IMR-90 (cell line): ENCODE results near the gene HLA-DQA1. TPM values are rescaled to one million over a fixed set of nuclear protein-coding genes. Genes with fewer than 3 reads are reported as not detected.

Source experiments
- ATAC-seq: fragments of 200-7000 bp; cut with Tn5 transposase; 2 replicates; pipeline ENCODE4 v1.9.1; 2020; ENCODE audit warnings: low read depth, mild to moderate bottlenecking, moderate library complexity
- BruUV-seq: library from RNA; stranded (reverse); fragments of 400-500 nt; replicated peaks from 2 replicates; lab custom pipeline; 2021; lab: Mats Ljungman, UMichigan
- CTCF ChIA-PET: fragments of 300-600 bp; formaldehyde crosslinking; extraction: SDS; loops from one replicate; lab custom pipeline; 2021; ENCODE audit warnings: antibody characterized with exemption; lab: Yijun Ruan, JAX
- POLR2A ChIA-PET: fragments of 300-600 bp; sonication (Branson Sonifier 250); formaldehyde crosslinking; loops from one replicate; lab custom pipeline; 2022; ENCODE audit warnings: antibody characterized with exemption; ENCODE audit not compliant: unreplicated experiment; lab: Charles Lee
- DNase-seq: peaks from one replicate; pipeline ENCODE4 v3.0.0; 2013
- H2AFZ ChIP-seq: replicated peaks from 2 replicates; pipeline ENCODE3; 2013; ENCODE audit warnings: low read length, mild to moderate bottlenecking; ENCODE audit not compliant: poor library complexity
- H2AK5ac ChIP-seq: 2 replicates; pipeline ENCODE4 v1.6.1; 2013; ENCODE audit warnings: low read depth, low read length, inconsistent platforms
- H2AK9ac ChIP-seq: replicated peaks from 2 replicates; pipeline ENCODE3; 2013; ENCODE audit warnings: mild to moderate bottlenecking, low read depth, low read length, moderate library complexity; ENCODE audit not compliant: poor library complexity
- H2BK120ac ChIP-seq: 2 replicates; pipeline ENCODE4 v1.6.1; 2013; ENCODE audit warnings: low read depth, low read length, inconsistent platforms
- H2BK15ac ChIP-seq: 3 replicates; pipeline ENCODE4 v1.6.1; 2013; ENCODE audit warnings: low read depth, low read length, inconsistent platforms
- H2BK20ac ChIP-seq: 2 replicates; pipeline ENCODE4 v1.6.1; 2013; ENCODE audit warnings: low read depth, mild to moderate bottlenecking, inconsistent platforms, low read length, moderate library complexity
- H2BK5ac ChIP-seq: 2 replicates; pipeline ENCODE4 v1.6.1; 2013; ENCODE audit warnings: mild to moderate bottlenecking, low read depth, low read length, inconsistent platforms; ENCODE audit not compliant: poor library complexity, severe bottlenecking
- H3K14ac ChIP-seq: replicated peaks from 2 replicates; pipeline ENCODE4 v1.6.1; 2013; ENCODE audit warnings: low read depth, low read length, inconsistent platforms
- H3K18ac ChIP-seq: 2 replicates; pipeline ENCODE4 v1.6.1; 2013; ENCODE audit warnings: low read depth, low read length, control low read depth
- H3K23ac ChIP-seq: 2 replicates; pipeline ENCODE4 v1.6.1; 2013; ENCODE audit warnings: low read depth, low read length, inconsistent platforms
- H3K27ac ChIP-seq: 2 replicates; pipeline ENCODE4 v1.5.1; 2013; ENCODE audit warnings: mild to moderate bottlenecking, control low read depth, low read length; ENCODE audit not compliant: insufficient read depth
- H3K27me3 ChIP-seq: 2 replicates; pipeline ENCODE4 v1.6.1; 2013; ENCODE audit warnings: low read length; ENCODE audit not compliant: control insufficient read depth, insufficient read depth
- H3K36me3 ChIP-seq: 2 replicates; pipeline ENCODE4 v1.6.1; 2013; ENCODE audit warnings: low read length, mixed read lengths; ENCODE audit not compliant: control insufficient read depth, insufficient read depth
- H3K4ac ChIP-seq: 2 replicates; pipeline ENCODE4 v1.6.1; 2013; ENCODE audit warnings: low read depth, low read length, inconsistent platforms
- H3K4me1 ChIP-seq: 2 replicates; pipeline ENCODE4 v1.6.1; 2013; ENCODE audit warnings: low read length, mixed read lengths; ENCODE audit not compliant: control insufficient read depth, insufficient read depth
- H3K4me2 ChIP-seq: 2 replicates; pipeline ENCODE4 v1.6.1; 2013; ENCODE audit warnings: low read depth, mild to moderate bottlenecking, control low read depth, low read length, moderate library complexity
- H3K4me3 ChIP-seq: 2 replicates; pipeline ENCODE4 v1.5.1; 2013; ENCODE audit warnings: low read depth, mild to moderate bottlenecking, control low read depth, low read length, moderate library complexity; ENCODE audit not compliant: insufficient read depth
- H3K56ac ChIP-seq: 2 replicates; pipeline ENCODE4 v1.6.1; 2013; ENCODE audit warnings: low read length, inconsistent platforms; ENCODE audit not compliant: insufficient read depth; ENCODE audit errors: extremely low read depth
- H3K79me1 ChIP-seq, 2 experiments: 2 replicates each; pipeline ENCODE4 v1.6.1; 2013; ENCODE audit warnings: low read length in 2 of 2, inconsistent platforms in 1 of 2, low read depth in 1 of 2
- H3K9ac ChIP-seq: 2 replicates; pipeline ENCODE4 v1.6.1; 2013; ENCODE audit warnings: low read depth, low read length, control low read depth
- H3K9me1 ChIP-seq: 2 replicates; pipeline ENCODE4 v1.6.1; 2013; ENCODE audit warnings: low read length, inconsistent platforms; ENCODE audit not compliant: insufficient read depth
- H3K9me3 ChIP-seq: 2 replicates; pipeline ENCODE4 v1.6.1; 2013; ENCODE audit warnings: low read length; ENCODE audit not compliant: control insufficient read depth, insufficient read depth
- H4K20me1 ChIP-seq: 2 replicates; pipeline ENCODE4 v1.6.1; 2013; ENCODE audit warnings: low read length, inconsistent platforms; ENCODE audit not compliant: insufficient read depth
- H4K5ac ChIP-seq: 2 replicates; pipeline ENCODE4 v1.6.1; 2013; ENCODE audit warnings: mild to moderate bottlenecking, low read depth, low read length, control low read depth
- H4K8ac ChIP-seq, 2 experiments: 2 replicates each; pipeline ENCODE4 v1.6.1; 2013; ENCODE audit warnings: low read depth in 2 of 2, low read length in 2 of 2, control low read depth in 1 of 2, inconsistent platforms in 1 of 2
- H4K91ac ChIP-seq: 2 replicates; pipeline ENCODE4 v1.6.1; 2013; ENCODE audit warnings: low read depth, low read length, inconsistent platforms; ENCODE audit not compliant: insufficient read depth
- BHLHE40 ChIP-seq: fragments of 150-350 bp; IDR thresholded peaks from 2 replicates; pipeline ENCODE4 v1.6.1; 2016; ENCODE audit warnings: mild to moderate bottlenecking, low read depth, low read length
- MAZ ChIP-seq: IDR thresholded peaks from 2 replicates; pipeline ENCODE4 v1.6.1; 2012; ENCODE audit warnings: low read depth, mild to moderate bottlenecking, low read length, improper control_type of control experiment, moderate library complexity, borderline replicate concordance
- RAD21 ChIP-seq: IDR thresholded peaks from 2 replicates; pipeline ENCODE4 v1.6.1; 2012; ENCODE audit warnings: low read length, improper control_type of control experiment
- RFX5 ChIP-seq: IDR thresholded peaks from 2 replicates; pipeline ENCODE4 v1.8.0; 2012; ENCODE audit warnings: low read depth, mild to moderate bottlenecking, low read length, moderate library complexity
- WGBS, 2 experiments: methylation state at CpG; one replicate each; pipeline versions ENCODE4 v1.1.5 to v1.1.7; 2013; ENCODE audit warnings: missing lambda C conversion rate in 2 of 2; ENCODE audit not compliant: insufficient read length in 1 of 2; ENCODE audit errors: extremely low coverage in 2 of 2; 5-methylcytosine and 5-hydroxymethylcytosine counted together
- dilution Hi-C: fragments of 300-500 bp; cut with HindIII; formaldehyde crosslinking; loops from one replicate; pipeline ENCODE4 v1.14.3; 2018; ENCODE audit warnings: low sequenced_read_pairs; ENCODE audit not compliant: unreplicated experiment
- in situ Hi-C: fragments of 300-500 bp; cut with MboI; formaldehyde crosslinking; loops from 3 replicates; pipeline ENCODE4 v1.14.3; 2019; ENCODE audit warnings: low sequenced_read_pairs, inconsistent platforms, mixed read lengths
- intact Hi-C: fragments of 100-400 bp; cut with micrococcal nuclease; formaldehyde crosslinking; loops from 2 replicates; pipeline ENCODE4 v1.10.0; 2022
- polyA plus RNA-seq, 3 experiments: library from polyadenylated mRNA; depleted of rRNA; stranded (reverse); fragments of >200 nt; gene quantifications; 2 replicates each; pipeline ENCODE4 v1.2.3, GENCODE V29; 2012; ENCODE audit warnings: low replicate concordance in 1 of 3
- total RNA-seq: library from RNA; depleted of rRNA; stranded (reverse); fragments of >200 nt; gene quantifications from 2 replicates; pipeline ENCODE4 v1.2.3, GENCODE V29; 2012

Gene HLA-DQA1
- total and polyA plus RNA-seq, 2 of the 4 experiments (the other 2 are of a cell fraction): not detected

DNA sequence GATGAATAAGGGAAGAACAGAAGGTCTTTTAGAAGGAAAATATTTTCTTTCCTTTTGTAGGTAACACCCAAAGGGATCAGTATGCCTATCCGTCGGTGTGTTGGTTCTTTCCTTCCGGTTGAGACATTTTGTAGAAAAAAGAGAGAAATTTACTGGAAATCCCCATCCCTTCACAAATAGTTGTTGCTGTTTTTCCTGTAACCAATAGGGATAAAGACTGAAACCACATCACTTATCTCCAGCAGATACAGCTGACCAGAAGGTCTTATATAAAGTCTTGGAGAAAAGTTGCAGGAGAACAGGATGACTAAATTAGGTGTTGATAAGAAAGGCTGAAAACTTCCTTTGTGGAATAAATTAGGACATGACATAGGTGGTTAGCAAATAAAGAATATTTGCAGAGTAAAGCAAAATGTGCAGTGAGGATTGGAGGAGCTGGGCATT, 32.8 kb upstream of the HLA-DQA1 start:
- Histone ChIP-seq H3K27me3 (no peaks in the 10 kb centered on the region), H2AFZ (no peak overlapping the region), H2BK5ac (no peak overlapping the region), H4K8ac (no peak overlapping the region), H3K56ac (no peak overlapping the region), H3K9ac (no peak overlapping the region), H2BK15ac (no peak overlapping the region), H3K4ac (no peak overlapping the region), H3K23ac (no peak overlapping the region), H4K5ac (no peak overlapping the region), H3K9me1 (no peaks in the 10 kb centered on the region), H4K91ac (no peak overlapping the region), H3K4me3 (no peak overlapping the region), H3K18ac (no peak overlapping the region), H2AK9ac (no peak overlapping the region), H3K27ac (no peak overlapping the region), H2BK120ac (no peak overlapping the region), H2AK5ac (no peak overlapping the region), H3K14ac (no peak overlapping the region), H3K4me1 (no peaks in the 10 kb centered on the region), H3K4me2 (no peak overlapping the region), H4K20me1 (no peaks in the 10 kb centered on the region), H2BK20ac (no peak overlapping the region), H3K36me3 (no peaks in the 10 kb centered on the region), H3K79me1 (no peaks in the 10 kb centered on the region), H3K9me3 (no peaks in the 10 kb centered on the region)
- ATAC-seq (no peak), DNase-seq (no peak)
- POLR2A ChIA-PET: no interaction called here
- WGBS, 2 experiments: no CpG with 5 or more reads among the region's 3 CpGs
- CTCF ChIA-PET: no interaction called here
- intact Hi-C loops (no loop called here), dilution Hi-C loops (no loop called here), in situ Hi-C loops (no loop called here)
- TF ChIP-seq MAZ: no peak
- TF ChIP-seq RAD21: no peak
- no peak for TF ChIP-seq BHLHE40
- peak; percentile 82 for TF ChIP-seq RFX5
- BruUV-seq: no TSS peak
